ENCODE data around the gene RFX8. TPM values are rescaled to one million over a fixed set of nuclear protein-coding genes. Genes with fewer than 3 reads are reported as not detected.
"Not testable (repeated sequence)": the region's sequence is repeated elsewhere in the genome, so short reads cannot be mapped to it uniquely, and the experiment has no call there.

Gene RFX8
- total RNA-seq, 1 donor from 2014 or later = 4.4 TPM

GRCh38 chr2:101442667-101443061 lies 32.2 kb downstream of the RFX8 start:
- intact Hi-C loops (cut with micrococcal nuclease) = no loop called here

DNA sequence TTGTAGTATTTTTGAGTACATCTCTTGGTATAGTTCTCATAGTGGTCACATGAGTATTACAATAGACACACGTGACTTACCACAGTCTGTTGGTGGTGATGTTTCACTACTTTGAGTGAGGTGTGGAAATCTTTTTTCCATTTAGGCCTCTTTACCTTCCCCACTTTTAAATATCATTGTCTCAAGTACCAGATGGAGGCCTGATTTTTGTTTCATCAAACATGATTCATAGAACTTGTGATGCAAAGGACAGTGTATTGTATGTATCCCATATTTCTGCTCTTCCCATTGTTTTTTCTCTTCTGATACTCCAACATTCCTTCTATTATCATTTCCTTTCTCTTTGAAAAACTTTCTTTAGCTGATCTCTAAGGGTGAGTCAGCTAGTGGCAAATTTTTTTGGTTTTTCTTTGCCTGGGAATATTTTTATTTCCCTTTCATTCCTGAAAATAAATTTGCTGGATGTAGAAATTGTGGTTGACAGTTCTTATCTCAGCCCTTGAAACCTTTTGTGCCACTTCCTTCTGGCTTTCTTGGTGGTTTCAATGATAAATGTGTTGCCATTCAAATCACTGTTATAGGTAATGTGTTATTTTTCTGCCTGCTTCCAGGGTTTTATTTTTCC lies 32.8 kb downstream of the RFX8 start:
- intact Hi-C loops (cut with micrococcal nuclease) = no loop called here

DNA sequence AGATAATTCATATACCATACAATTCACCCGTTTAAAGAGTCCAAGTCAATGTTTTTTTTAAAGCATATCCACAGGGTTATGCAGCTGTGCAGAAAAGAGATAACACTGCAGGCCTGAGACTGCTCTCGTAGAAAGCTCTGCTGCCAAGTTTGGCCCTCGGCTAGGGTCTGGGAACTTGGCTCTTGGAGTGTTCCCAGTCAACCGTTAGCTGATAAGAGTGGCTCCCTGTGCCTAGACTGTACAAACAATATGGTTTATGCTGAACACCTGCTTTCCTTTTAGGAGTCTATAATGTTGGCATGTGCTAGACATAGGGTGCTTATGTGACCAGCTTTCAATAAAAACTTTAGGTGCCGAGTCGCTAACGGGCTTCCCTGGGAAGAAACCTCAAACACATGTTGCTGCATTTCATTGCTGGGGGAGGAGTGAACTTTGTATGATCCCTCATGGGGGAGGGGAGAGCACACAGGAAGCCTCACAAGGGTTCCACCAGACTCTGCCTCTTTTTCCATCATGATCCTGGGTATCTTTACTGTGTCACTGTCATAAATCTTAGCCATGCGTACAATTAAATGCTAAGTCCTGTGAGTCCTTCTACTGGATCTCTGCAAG lies 34.7 kb downstream of the RFX8 start:
- intact Hi-C loops (cut with micrococcal nuclease) = no loop called here

GRCh38 chr2:101439716-101440115 lies 35.2 kb downstream of the RFX8 start:
- intact Hi-C loops (cut with micrococcal nuclease) = no loop called here

DNA sequence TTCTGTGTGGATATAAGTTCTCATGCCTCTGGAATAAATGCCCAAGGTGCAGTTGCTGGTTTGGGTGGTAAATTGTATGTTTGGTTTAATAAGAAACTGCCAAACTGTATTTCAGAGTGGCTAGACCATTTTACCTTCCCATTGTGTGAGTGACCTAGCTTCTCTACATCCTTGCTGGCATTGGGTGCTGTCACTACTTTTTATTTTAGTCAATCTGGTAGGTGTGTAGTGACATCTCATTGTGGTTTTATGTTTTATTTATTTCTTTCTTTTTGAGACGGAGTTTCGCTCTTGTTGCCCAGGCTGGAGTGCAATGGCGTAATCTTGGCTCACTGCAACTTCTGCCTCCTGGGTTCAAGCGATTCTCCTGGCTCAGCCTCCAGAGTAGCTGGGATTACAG lies 36.4 kb downstream of the RFX8 start:
- intact Hi-C loops (cut with micrococcal nuclease) = not testable (repeated sequence)

DNA sequence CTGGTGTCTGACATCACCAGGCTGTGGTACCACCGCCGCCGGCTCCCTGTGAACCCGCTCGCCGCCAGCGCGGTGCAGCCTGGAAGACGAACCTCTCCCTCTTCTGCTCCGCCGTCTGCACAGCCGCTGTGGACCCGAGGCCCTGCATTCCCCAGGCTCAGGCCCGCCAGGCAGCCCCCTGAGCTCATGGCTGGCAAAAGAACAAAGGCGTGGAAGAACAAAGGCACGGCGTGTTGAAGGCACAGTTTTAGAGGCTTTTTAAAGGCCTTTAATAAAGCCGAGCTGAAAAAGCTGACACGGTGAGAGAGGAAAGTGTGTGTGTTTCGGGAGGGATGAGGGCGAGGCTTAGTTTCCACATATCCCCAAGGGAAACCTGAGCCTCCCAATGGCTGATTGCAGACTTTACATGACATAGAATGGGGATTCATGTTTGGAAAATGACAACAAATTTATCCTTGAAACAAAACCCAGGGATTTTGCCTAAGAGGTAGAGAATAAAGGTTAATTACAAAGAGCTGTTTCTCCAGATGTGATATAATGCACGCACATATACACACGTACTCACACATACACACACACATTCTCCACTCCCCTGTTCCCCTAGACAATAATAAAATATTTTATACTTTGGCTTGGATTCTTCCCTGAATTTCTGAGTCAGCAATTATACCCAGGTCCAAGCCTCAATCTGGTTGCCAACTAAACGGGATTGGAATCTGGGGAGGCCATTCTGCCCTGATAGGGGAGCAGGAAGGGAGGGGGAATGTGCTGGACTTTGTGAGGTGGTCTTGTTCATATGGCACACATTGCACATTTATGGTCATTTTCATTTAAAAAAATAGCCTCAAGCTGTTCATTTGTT lies 39.7 kb downstream of the RFX8 start:
- intact Hi-C loops (cut with micrococcal nuclease) = no loop called here

DNA sequence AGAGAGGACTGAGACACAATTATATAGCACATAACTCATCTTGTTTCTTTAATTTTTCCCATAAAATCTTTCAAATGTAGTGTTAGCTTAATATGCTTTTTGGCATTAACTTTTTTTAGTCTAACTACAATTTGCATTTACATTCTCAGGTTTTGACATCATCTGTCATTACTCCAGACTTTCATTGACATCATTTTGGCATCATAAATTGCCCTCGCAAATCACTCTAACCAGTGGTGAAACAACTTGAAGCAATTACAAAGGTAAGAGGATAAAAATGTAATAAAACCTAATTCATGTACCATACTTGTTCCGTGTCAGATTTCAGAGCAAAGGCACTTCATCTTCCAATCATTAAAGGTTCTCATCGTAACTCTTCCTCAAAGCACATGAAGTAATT lies 41.4 kb downstream of the RFX8 start:
- intact Hi-C loops (cut with micrococcal nuclease) = no loop called here

DNA sequence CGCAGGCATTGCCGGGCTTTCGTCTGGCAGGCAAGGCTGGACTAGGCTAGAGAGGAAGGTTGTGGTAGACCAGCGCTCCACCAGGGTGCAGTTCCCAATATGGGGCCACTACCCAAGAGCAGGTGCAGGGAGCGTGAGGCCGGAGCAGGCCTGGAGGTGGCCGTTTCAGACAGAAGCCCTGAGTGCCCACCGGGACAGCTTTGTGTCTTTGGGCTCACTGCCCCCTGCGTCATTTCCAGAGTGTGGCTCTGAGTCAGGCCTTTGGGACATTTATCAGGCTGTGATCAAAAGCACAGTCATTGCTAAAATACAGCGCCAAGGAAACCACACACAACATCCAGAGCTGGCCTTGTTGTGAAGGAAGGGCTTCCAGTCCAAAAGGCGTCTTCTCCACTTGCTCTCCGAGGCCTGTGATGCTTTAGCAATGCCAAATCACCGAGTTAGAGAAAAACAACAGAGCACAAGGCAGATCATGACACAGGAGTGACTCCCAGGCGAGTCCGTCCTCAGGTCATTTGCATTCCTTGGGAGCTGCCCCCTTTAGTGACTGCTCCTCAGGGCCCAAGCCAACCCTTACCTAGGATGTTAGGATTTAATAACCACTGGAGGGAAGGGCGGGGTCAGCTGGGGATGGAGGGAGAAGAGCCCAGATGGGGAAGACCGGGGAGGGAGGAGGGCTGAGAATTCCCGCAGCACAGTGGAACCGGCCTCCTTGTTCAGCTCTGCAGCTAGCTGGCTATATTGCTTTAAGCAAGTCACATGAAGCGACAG lies 42.3 kb downstream of the RFX8 start:
- intact Hi-C loops (cut with micrococcal nuclease) = no loop called here

DNA sequence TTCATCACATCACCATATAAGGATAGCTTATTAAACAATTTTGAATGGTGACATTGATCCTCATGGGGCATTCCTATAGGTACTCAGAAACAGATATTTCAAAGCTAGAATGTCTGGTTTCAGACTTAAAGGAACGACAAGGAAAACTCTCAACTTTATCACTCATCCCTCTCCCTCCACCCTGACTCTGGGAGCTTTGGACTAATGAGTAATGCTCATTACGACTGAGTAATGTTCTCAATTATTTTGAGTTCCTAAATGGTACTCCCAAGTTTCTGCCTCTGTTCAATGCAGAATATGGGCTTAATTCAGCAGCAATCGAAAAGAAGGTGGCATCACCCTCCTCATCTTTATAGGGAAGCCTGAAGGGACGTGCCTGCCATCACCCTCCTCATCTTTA lies 43.4 kb downstream of the RFX8 start:
- intact Hi-C loops (cut with micrococcal nuclease) = no loop called here

- intact Hi-C loops (cut with micrococcal nuclease) = no loop called here
Observed at GRCh38 chr2:101430156-101430555, 44.8 kb downstream of the RFX8 start.

- intact Hi-C loops (cut with micrococcal nuclease) = no loop called here
Observed at GRCh38 chr2:101429453-101429852, 45.5 kb downstream of the RFX8 start.

DNA sequence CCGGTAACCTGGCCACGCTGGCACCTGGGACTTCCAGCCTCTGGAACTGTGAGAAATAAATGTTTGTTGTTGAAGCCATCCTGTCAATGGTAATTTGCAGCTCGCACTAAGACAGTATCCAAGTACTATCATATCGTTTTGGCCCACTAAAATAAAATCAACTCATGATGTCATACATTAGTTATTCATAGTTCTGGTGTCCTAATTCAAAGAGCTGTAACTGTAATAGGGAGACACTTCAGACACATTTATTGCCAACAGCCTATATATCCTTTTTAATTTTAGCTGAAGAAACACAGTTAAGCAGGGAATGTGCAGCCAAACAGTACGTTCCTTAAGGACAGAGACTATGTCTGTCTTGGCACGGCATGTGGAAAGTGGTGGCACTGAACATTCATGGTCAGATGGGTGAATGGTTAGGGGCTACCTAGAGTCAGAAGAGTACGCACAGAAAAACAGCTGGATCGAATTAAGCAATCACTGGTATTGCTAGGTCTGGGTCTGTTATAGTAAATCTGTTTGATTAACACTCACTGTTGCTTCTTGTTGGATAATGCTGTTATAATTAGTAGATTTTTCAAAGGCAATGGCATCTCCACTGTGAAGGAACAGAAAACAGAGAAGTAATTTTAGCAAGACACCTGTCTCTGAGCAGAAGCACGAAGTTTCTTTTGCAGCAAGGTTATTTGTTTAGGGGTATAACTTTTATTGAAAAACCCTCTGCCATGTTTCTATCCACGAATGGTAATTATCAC lies 46.3 kb downstream of the RFX8 start:
- intact Hi-C loops (cut with micrococcal nuclease) = no loop called here

GRCh38 chr2:101427743-101428142 lies 47.2 kb downstream of the RFX8 start:
- intact Hi-C loops (cut with micrococcal nuclease) = no loop called here

DNA sequence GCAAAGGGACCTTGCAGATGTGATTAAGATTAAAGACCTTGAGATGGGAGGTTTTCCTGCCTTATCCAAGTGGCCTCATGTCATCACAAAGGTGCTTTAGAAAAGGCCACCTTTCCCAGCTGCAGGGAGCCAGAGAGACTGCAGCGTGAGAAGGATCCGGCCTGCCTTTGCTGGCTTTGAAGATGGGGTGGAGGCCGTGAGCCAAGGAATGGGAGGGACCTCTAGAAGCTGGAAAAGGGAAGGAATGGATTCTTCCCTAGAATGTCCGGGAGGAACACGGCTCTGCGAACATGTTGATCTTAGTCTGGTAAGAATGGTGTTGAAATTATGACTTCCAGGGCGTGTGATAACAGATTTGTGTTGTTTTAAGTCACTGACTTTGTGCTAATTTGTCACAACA lies 47.7 kb downstream of the RFX8 start:
- intact Hi-C loops (cut with micrococcal nuclease) = no loop called here

GRCh38 chr2:101426822-101427221 lies 48.1 kb downstream of the RFX8 start:
- intact Hi-C loops (cut with micrococcal nuclease) = no loop called here

- intact Hi-C loops (cut with micrococcal nuclease) = no loop called here
Observed at GRCh38 chr2:101420623-101421022, 54.3 kb downstream of the RFX8 start.

DNA sequence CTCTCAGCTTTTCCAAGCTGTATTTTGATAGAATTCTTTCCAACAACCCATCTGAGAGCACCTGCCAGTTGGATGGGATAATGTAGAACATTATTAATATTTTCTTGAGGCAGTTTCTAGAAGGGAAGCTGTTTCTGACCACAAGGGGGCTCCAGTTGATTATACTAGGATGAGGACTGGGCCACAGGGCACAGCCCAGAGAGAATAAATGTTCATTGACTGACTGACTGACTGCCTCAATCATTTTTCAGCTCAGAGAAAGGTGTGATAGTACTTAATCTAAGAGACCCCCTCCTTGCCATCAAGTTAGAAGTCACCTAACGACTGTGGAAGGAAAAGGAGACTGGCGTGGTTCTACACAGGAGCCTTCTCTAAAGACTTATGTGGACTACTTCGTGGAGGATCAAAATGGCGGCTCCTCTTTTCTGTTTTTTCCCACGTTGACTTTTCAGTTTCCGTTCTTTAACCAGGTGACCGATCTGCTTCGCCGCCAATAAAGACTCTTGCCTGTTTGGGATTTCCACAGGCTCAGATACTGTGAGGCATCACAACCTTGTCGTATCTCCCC lies 55.7 kb downstream of the RFX8 start:
- intact Hi-C loops (cut with micrococcal nuclease) = loop anchor here (2.0 to 10.0 kb wide), 3 partner anchors 276 to 1030 kb away; partner anchors contain the start of gene MAP4K4

- intact Hi-C loops (cut with micrococcal nuclease) = loop anchor here (2.0 to 10.0 kb wide), 3 partner anchors 276 to 1030 kb away; partner anchors contain the start of gene MAP4K4
Observed at GRCh38 chr2:101418460-101419095, 56.3 kb downstream of the RFX8 start.

- intact Hi-C loops (cut with micrococcal nuclease) = loop anchor here (10.0 kb wide), 1 partner anchor 278 kb away; the partner anchor contains the start of gene MAP4K4
Observed at GRCh38 chr2:101416609-101417008, 58.3 kb downstream of the RFX8 start.

GRCh38 chr2:101415884-101416283 lies 59.0 kb downstream of the RFX8 start:
- intact Hi-C loops (cut with micrococcal nuclease) = loop anchor here (10.0 kb wide), 1 partner anchor 279 kb away; the partner anchor contains the start of gene MAP4K4
